HG02870 (cell line): ENCODE measurements around the gene HS6ST1.

Experiments
- ATAC-seq: cut with Tn5 transposase; IDR thresholded peaks from one replicate; pipeline ENCODE4 v1.9.1; 2021; ENCODE audit warnings: mild to moderate bottlenecking, moderate library complexity; ENCODE audit not compliant: unreplicated experiment

The HS6ST1 gene

GRCh38 chr2:128249555-128249954 is 69.1 kb downstream of the HS6ST1 start:
- ATAC-seq: no peak

- ATAC-seq: no peak
These were observed 72.9 kb downstream of the HS6ST1 start for GRCh38 chr2:128245813-128246212.

- ATAC-seq: no peak
These were observed 76.8 kb downstream of the HS6ST1 start for GRCh38 chr2:128241896-128242295.

GRCh38 chr2:128237911-128238697 is 80.6 kb downstream of the HS6ST1 start:
- ATAC-seq: no peak

- ATAC-seq: no peak
These were observed 81.6 kb downstream of the HS6ST1 start for GRCh38 chr2:128237081-128237534.

DNA sequence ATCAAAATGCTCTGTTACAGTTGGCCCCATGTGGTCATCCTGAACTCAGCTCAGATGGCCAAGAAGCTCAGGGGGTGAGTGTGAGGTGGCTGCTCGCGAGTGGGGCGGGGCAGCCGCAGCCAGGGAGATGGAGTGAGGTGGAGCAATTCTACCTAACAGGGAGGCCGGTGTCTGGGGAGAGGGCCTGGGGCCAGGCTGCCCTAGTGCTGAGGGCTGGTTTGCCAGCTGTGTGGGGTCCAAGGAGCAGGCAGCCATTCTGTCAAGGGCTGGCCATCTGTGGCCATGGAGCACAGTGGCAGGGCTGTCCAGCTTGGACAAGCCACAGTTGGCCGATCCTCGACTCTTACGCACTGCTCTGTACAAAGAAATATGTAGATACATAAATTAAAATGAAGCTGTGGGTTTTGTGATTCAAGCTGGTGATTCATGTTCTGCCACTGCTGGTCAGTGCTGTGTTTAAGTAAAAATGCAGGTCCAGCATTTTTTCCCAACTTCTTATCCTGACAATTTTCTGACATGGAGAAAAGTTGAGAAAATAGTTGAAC is 82.1 kb downstream of the HS6ST1 start:
- no peak for ATAC-seq

DNA sequence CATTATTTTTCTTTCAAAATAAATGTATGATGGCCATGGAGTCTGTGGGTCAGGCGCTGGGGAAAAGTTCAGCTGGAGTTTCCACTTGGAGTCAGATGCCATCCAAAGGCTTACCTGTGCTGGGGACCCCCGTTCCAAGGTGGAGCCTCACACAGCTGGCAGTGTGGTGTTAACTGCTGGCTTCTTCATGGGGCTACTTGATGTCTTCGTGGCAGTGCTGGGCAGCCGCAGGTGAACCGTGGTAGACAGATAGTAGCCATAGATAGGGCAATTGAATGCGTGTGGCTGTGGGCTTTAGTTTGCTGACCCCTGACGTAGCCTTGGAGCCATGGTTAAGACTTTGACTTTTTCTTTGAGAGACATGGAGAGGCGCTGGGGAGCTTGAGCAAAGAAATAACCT is 83.1 kb downstream of the HS6ST1 start:
- ATAC-seq: no peak

- ATAC-seq: no peak
These were observed 84.1 kb downstream of the HS6ST1 start for GRCh38 chr2:128234613-128235012.

- ATAC-seq: no peak
These were observed 84.8 kb downstream of the HS6ST1 start for GRCh38 chr2:128233790-128234395.

- peak; percentile 99 for ATAC-seq
These were observed 85.5 kb downstream of the HS6ST1 start for GRCh38 chr2:128232965-128233789.

- no peak for ATAC-seq
These were observed 89.8 kb downstream of the HS6ST1 start for GRCh38 chr2:128228894-128229293.

GRCh38 chr2:128227862-128228261 is 90.8 kb downstream of the HS6ST1 start:
- no peak for ATAC-seq

- no peak for ATAC-seq
These were observed 98.8 kb downstream of the HS6ST1 start for GRCh38 chr2:128219891-128220290.

DNA sequence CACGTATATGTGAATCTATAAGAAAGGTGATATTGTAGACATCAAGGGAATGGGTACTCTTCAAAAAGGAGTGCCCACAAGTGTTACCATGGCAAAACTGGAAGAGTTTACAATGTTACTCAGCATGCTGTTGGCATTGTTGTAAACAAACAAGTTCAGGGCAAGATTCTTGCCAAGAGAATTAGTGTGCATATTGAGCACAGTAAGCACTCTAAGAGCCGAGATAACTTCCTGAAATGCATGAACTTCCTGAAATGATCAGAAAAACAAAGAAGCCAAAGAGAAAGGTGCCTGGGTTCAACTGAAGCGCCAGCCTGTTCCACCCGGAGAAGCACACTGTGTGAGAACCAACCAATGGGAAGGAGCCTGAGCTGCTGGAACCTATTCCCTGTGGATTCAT is 101.0 kb downstream of the HS6ST1 start:
- no peak for ATAC-seq

GRCh38 chr2:128215897-128216642 is 102.6 kb downstream of the HS6ST1 start:
- no peak for ATAC-seq
